OCI-M2 (cell line): ENCODE results near the gene RAPGEF4.
"Not testable (repeated sequence)": the region's sequence is repeated elsewhere in the genome, so short reads cannot be mapped to it uniquely, and the experiment has no call there.

Source experiments
- DNase-seq: peaks from one replicate; lab custom pipeline; 2025; ENCODE audit not compliant: unreplicated experiment; lab: John Stamatoyannopoulos, UW

RAPGEF4 gene

DNA sequence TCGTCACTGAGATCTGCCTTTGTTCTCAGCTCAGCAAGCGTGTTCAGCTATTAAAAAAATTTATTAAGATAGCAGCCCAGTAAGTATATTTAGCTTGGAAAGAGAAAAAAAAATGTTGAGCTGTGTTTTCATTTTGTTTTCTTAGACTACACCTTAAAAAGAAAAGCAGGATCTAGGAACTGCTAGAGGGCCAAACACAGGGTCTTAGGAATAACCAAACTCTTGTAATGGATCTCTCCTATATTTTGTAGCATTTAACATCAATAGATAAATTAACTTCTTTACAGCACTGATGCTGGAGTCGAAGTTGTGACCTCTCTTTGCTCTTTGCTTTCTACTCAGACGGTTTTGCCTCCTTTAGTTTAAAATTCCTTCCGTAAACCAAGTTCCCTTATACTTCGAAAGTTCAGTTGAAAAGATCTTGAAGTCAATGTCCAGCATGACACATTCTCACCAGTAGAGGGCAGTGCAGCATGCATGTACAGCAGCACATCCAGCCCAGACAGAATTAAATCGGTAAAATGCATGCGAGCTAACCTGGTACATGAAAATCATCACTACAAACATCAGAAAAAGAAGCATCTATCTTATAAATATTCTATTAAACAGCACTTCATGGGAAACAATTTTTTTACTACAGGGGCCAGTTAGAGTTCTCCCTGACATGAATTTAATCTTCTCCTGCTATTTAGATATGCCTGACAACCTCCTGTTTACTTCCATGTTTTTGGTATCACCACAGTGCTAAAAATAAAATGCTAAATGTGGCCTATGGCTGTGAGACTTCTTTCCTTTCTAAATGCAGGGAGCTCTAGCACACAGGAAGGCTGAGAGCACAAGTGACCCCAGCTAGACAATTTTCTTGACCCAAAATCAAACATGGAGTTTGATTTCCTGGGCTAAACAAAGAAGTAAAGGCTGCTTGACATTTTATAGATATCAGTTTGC, 291.8 kb downstream of the RAPGEF4 start:
- DNase-seq = peak; percentile 1

DNA sequence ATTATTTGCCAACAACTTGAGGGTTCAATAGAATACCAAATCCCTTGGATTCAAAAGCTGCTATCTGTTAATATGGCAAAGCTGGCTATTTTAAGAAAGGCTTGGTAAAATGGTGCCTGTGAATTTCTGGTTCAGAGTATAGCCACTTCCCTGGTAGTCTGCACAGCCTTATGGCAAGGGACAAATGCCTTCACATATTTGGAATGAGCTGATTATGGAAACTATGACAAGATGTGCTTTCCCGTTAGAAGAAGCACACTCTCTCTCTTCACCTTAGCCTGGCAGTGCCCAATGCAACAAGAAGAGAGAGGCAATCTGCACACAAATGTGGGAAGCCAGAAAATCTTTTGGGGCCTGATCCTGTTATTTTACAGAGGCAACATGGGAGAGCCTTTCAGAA, 292.5 kb downstream of the RAPGEF4 start:
- DNase-seq = no peak

DNA sequence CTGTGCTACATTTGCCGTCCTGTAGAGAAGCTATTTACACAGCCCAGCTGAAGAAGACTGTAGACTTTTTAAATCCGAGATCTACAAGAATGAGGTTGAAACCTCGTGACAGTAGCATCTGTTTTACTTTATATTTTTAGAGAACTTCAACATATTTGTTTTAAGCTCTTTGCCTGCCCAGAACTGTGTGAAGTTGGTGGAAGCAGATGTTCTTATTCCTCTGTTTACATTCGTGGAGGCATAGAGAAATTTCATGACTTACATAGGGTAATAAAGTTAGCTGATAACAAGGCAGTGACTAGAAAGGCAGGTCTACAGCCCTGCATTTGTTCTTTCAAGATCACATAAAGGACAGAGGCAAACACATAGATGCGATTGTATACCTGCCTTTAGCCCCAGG, 293.0 kb downstream of the RAPGEF4 start:
- no peak for DNase-seq

- no peak for DNase-seq
Observed at GRCh38 chr2:173030561-173031490, 295.2 kb downstream of the RAPGEF4 start.

- DNase-seq = no peak
Observed at GRCh38 chr2:173032032-173032431, 296.4 kb downstream of the RAPGEF4 start.

DNA sequence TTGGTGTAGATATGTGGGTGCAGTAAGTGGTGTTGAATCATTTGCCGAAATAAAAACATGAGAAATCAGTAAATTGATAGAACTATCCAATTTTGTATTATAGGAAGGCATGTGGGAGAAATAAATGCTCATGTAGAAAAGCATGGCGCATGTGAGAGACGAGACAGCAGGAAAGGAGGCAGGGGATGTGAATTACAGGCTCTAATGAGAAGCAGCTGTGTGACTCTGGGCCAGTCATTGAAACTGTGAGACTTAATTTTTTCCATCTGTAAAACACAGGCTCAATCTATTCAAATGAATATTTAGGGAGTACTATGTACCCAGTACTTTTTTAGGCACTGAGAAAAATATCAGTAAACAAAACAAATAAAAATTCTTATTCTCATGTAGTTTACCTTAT, 297.4 kb downstream of the RAPGEF4 start:
- DNase-seq = no peak

- no peak for DNase-seq
Observed at GRCh38 chr2:173034143-173034542, 298.5 kb downstream of the RAPGEF4 start.

- DNase-seq = no peak
Observed at GRCh38 chr2:173037245-173038120, 301.8 kb downstream of the RAPGEF4 start.

DNA sequence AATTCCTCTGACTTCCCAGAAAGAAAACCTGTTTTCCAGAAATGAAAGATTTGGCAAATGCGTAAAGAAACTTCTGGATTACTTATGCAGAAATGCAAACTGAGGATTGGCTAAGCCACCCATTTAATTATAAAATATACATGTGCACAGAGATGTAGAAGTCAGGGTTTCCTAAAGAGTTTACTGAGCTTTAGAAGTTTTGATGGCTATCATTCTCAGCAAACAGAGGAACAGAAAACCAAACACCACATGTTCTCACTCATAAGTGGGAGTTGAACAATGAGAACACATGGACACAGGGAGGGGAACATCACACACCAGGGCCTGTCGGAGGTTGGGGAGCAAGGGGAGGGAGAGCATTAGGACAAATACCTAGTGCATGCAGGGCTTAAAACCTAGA, 302.6 kb downstream of the RAPGEF4 start:
- DNase-seq = not testable (repeated sequence)

DNA sequence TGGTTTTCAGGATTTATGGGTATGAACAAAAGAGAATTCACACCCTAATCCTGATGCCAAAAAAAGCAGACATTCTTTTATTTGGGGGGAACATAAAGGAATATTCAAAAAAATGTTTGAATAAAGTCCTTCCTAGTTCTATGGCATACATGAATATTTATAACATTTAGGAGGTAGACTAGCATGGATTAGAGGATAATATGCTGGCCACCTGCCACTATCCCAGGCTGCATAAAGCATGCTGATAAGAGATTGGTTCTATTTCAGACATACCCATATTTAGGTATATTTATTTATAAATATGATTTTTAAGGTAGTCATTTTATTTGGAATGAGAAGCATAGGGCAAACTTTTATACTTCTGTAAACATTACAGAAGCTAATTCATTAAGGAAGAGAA, 305.1 kb downstream of the RAPGEF4 start:
- no peak for DNase-seq

DNA sequence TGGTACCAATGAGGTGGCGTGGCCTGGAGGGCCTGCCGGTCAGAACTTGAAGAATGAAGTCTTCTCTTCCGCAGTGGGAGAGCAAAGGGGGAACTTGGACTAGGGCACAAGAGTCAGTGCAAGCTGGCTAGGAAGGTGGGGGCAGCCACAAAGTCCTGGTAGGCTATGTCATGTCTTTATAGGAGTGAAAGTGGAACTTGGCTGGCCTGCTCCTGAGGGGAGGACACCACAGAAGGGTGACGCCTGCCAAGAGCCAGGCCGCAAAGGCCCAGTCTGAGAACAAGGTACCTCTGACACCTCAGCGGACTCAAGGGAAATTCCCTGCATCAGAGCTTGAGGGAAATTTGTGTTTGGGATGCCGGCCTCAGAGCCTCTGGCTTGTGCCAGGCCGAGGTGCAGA, 307.8 kb downstream of the RAPGEF4 start:
- no peak for DNase-seq

DNA sequence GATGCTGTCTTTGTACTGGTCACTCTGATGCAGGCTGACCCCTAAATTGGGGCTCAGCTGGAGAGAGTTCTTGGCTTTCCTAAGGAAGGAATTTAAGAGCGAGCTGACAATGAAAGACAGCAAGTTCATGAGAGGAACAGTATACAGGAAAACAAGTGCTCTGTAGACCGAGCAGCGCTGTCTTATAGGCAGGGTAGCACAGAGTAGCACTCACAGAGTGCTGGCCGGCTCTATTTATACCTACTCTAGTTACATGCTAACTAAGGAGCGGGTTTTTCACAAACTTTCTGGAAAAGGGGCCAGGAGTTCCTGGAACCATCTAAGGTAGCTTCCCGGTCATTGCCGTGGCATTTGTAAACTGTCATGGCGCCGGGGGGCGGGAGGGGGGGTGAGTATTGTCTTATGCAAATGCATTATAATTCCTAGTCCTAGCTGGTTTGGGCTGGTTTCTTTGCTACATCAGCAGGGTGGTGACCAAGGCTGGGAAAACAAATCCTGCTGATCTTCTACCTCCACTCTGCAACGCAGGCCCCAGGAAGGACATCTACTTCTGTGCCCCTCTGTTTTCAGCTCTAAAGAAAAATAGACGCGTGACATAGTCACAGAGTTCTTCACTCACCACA, 308.4 kb downstream of the RAPGEF4 start:
- no peak for DNase-seq

DNA sequence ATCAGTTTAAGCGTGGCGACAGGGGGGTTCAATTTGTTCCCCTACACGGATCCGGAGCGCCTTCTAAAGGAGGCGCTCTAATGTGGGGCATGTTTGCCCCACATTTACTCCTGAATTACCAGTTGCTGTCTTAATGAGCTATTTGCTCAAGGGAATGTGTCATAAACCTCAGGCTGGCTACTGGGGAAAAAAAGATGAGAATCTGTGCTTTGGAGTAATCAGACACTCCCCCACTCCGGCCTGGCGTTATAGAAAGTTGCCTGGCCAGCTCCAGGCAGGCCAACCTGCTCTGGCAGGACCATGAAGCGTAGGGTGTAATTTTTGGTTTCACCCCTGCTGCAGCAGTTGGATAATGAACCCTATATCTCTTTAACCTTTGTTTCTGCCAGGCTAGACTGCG, 309.0 kb downstream of the RAPGEF4 start:
- DNase-seq = no peak

DNA sequence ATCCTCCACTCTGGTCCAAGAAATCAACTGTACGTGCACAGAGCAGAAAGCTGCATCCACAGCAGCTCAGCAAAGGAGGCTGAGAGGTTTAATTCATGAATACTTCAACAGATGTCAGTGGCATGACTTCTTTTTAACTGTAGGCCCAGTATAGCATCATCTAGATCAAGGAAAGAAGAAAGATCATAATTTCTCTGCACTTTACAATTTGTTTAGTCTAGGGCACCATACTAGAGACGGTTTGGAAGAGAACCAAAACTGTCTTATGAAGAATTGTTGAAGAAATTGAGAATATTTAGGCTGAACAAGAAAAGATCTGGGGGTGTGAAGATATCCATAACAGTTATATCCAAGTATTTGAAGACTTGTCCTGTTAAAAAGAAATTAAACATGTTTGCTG, 309.5 kb downstream of the RAPGEF4 start:
- DNase-seq = no peak

GRCh38 chr2:173048522-173048896, 312.9 kb downstream of the RAPGEF4 start:
- no peak for DNase-seq

GRCh38 chr2:173048897-173049661, 313.4 kb downstream of the RAPGEF4 start:
- no peak for DNase-seq

DNA sequence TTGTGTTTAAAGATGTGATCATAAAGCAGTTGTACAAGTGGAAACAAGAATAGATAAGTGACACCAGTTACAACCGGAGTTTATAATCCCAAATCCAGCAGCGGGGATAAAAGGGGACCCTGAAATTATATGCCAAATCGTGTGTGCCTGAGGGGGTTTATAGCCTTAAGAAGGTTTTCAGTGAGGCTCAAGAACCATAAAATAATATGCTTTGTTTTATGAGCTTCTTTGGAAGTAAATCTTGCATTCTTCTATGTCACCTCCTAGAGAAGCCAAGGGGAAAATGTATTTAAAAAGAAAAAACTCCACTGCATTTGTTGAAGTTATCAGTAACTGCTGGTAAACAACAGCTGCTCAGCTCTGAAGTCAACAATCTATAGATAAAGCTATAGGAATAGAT, 314.2 kb downstream of the RAPGEF4 start:
- no peak for DNase-seq

GRCh38 chr2:173050684-173051083, 315.0 kb downstream of the RAPGEF4 start:
- no peak for DNase-seq

DNA sequence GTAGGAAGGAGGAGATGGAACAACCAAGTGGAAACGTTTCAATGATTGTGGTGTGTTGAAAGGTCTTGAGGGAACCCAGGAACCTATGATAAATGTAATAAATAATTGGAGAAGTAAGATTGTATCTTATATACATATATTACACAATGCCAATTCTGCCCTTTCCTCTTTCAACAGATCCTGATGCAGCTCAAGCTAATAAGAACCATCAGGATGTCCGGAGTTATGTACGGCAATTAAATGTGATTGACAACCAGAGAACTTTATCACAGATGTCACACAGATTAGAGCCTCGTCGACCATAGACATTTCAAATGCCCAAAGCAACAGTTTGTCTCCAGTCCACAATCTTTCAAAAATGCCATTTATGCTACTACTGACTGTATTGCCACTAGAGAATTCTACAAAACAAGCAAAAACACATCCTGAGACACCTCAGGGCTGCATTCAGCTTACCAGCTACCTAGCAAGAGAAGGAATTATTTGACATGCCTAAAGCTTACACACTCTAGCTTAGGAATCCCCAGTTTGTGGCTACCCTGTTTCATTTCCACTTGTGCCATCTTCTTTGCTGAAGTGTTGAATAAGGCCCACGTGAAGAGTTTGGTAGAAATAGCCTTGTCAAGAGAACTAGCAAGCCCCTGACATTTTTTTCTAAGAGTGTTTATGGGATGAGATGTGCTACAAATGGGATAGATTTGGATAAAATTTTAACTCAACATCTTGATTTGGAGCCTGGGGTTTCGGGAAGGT, 316.0 kb downstream of the RAPGEF4 start:
- DNase-seq = no peak
